ENCODE data around the gene DLG2.

- TF ChIP-seq CTCF (IDR thresholded peaks at IDR 0.05), result no peak
- no peak for TF ChIP-seq EP300 (IDR thresholded peaks at IDR 0.05)
Observed at GRCh38 chr11:84455691-84456090, 1171.5 kb downstream of the DLG2 start.

All from sigmoid colon (tissue), 4 donors.